GM19240 (cell line): ENCODE data around the gene PTS.
"Not testable (repeated sequence)": the region's sequence is repeated elsewhere in the genome, so short reads cannot be mapped to it uniquely, and the experiment has no call there.

Source experiments
- DNase-seq: peaks from one replicate; pipeline ENCODE4 v3.0.0; 2011; ENCODE audit warnings: low spot score; ENCODE audit not compliant: insufficient read length

PTS gene

DNA sequence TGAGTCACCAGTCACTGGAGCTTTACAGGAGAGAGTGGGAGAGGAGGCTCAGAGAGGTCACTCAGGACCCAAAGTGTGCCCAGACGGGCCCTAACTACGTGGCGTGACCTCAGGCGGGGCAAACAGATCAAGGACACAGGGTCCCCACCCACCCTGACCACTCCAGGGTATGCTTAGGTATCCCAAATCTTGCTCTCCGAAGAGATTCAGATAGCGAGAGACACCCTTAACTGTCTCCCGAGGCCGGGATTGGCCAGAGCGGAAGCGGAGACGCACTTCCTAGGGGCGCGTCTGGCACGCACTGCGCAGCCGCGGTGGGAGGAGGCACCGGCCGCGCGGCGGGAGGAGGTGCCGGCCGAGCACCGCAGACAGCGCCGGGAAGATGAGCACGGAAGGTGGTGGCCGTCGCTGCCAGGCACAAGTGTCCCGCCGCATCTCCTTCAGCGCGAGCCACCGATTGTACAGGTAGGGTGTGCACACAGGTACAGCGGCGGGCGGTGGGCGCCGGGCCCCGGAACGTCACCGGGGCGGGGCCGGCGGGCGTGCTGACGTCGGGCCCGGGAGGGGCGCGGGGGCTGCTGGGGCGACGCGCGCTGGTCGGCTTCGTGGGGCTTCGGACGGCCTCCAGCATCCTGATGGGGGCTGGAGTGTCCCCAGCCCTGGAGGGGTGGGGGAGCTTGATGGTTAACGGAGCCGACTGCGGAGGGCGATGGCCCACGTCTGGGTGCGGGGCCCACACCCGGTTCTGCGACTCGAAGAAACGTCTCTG, at the start of gene PTS:
Gene PTS, plus strand, starts transcription at position 367 of the 769 bp plus-strand sequence. Its CDS starts 16 bp downstream, at position 383.
- peak; percentile 90 for DNase-seq

- no peak for DNase-seq
Observed at GRCh38 chr11:112177589-112177988, 48.6 kb upstream of the PTS start.

DNA sequence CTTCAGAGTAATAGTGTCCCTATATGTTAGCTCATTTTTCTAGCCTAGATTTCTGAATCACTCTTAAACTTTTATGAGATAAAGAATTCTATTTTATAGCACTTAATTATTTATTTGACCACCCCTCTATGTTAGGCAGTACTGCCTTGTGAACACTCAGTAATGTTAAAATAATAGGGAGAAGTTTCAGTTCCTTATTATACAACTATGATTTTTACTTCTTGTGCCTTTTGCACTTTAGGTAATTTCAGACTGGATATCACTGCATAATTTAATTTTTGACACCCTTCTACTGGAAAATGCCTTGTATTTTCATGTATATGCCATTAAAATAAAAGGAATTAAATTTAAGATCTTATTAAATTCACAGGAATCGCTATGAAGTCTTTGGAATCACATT, 47.8 kb upstream of the PTS start:
- DNase-seq = no peak

GRCh38 chr11:112178936-112179335, 47.3 kb upstream of the PTS start:
- no peak for DNase-seq

DNA sequence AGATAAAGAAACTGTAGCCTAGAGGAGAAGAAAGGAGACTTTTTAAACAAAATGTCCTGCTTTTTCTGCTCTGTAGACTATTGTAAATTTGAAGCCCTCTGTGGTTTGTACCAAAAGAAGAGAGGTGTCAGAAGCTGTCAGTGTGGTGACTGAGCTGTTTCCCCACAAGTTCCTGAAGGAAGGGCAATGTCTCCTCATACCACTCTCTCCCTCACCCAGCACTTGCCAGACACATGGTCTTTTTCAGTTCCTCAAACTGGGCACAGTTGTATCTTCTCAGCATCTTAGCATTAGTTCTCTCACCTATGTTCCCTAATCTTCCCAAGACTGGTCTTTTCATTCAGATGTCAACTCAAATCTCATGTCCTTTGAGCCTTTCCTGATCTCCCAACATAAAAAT, 46.6 kb upstream of the PTS start:
- DNase-seq = no peak

- DNase-seq = no peak
Observed at GRCh38 chr11:112182867-112183266, 43.4 kb upstream of the PTS start.

DNA sequence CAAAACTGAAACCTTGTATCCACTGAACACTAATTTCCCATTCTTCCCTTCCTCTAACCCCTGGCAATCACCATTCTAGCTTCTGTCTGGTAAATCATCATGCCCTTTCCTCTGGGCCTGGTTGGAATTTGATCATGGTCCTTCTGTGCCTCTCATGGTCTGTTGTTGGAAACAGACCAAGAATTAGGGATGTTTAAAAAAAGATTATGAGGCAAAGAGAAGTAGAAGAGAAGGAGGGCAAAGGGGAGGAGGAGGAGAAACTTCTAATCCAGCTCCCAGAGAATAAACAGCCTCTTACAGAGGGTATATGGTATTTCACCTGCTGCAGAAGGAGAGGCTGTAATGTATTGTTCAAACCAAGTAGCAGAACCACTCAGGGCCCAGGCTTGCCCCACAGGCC, 40.3 kb upstream of the PTS start:
- no peak for DNase-seq

DNA sequence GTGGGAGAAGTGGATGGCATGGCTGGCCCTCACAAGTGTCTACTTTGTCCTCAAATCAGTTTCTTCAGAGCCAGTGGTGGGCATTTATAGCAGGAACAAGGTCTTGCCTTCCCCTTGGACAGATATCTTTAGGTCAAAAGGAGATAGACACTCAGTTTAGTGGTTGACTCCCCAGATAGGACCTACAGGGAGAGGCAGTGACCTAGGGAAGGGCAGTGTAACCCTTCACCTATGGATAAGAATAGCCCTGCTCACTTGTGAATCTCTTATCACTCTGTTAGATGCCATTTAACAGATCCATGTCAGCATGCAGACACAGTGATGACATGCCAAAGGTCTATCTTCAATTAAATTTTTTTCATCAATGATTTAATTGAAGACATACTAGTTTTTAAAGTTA, 39.9 kb upstream of the PTS start:
- DNase-seq = no peak

DNA sequence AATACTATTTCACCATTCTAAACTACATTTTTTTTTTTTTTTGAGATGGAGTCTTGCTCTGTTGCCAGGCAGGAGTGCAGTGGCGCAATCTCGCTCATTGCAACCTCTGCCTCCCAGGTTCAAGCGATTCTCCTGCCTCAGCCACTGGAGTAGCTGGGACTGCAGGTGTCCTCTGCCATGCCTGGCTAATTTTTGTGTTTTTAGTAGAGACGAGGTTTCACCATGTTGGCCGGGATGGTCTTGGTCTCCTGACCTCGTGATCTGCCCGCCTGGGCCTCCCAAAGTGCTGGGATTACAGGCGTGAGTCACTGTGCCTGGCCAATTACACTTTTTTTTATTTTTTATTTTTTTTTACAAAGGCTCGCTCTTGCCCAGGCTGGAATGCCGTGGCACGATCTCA, 31.1 kb upstream of the PTS start:
- not testable (repeated sequence) for DNase-seq

- DNase-seq = no peak
Observed at GRCh38 chr11:112195951-112196351, 30.3 kb upstream of the PTS start.

GRCh38 chr11:112196519-112197087, 29.6 kb upstream of the PTS start:
- DNase-seq = no peak

DNA sequence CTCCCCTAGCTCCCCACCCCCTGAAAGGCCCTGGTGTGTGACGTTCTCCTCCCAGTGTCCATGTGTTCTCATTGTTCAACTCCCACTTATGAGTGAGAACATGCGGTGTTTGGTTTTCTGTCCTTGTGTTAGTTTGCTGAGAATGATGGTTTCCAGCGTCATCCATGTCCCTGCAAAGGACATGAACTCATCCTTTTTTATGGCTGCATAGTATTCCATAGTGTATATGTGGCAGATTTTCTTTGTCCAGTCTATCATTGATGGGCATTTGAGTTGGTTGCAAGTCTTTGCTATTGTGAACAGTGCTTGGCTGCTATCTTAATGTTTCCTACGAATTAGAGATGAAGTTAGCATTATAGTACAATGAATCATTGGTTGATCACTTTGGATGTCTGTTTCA, 27.1 kb upstream of the PTS start:
- DNase-seq = not testable (repeated sequence)

DNA sequence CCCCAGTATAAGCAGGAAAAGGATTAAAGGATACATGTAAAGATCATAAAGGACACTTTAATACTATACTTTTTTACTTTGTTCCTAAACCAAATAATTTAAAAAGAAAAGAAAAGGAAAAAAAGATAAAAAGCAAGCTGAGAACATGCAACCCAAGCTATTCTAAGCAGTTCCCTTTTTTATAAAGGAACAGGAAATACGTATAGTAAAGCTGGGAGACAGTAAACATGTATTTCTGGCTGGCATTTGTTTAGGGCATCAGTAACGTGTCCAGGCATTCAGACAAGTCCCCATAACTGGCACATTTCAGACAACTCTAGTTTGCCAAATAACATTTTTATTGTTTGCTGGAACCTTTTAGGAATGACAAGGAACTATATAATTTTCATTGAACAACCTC, 26.0 kb upstream of the PTS start:
- no peak for DNase-seq

- DNase-seq = no peak
Observed at GRCh38 chr11:112206071-112206470, 20.2 kb upstream of the PTS start.

GRCh38 chr11:112210890-112211289, 15.3 kb upstream of the PTS start:
- DNase-seq = no peak

- DNase-seq = no peak
Observed at GRCh38 chr11:112211536-112211935, 14.7 kb upstream of the PTS start.

GRCh38 chr11:112212290-112212689, 13.9 kb upstream of the PTS start:
- no peak for DNase-seq

DNA sequence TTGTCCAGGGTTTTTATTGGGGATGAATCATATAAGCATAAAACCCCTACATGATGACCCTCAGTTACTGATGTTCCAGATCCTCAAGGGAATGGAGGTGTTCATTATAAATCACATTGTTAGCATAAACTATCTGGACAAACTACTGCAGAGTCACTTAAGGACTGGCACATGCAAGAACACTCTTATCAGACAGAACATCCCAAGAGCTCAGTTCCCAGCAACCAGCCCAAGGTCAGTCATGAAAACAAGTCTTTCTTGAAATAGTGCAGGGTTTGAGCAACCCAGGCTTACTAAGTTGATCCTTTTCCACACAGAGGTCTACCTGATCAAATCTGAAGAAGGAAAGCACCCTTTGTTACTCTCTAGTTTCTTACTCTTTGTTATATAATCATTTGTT, 13.5 kb upstream of the PTS start:
- DNase-seq = no peak

DNA sequence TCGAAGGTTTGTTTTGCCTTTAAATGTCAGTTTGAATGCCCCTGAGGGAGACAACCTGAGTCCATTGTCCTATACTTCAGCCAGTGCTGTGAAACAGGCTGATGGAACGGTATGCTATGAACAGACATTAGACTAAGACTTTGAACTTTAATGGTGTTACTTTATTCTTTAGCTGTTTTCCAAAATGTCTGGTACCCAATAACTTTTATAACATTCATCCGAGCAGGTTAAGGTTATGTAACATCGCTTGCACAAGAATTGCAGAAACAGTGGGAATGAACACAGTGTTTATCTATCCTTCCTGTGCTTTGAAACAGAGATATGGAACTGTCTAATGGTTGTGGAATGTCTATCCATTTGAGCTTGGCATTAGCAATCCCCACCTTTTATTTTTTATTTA, 12.5 kb upstream of the PTS start:
- no peak for DNase-seq

- no peak for DNase-seq
Observed at GRCh38 chr11:112215621-112216020, 10.6 kb upstream of the PTS start.

DNA sequence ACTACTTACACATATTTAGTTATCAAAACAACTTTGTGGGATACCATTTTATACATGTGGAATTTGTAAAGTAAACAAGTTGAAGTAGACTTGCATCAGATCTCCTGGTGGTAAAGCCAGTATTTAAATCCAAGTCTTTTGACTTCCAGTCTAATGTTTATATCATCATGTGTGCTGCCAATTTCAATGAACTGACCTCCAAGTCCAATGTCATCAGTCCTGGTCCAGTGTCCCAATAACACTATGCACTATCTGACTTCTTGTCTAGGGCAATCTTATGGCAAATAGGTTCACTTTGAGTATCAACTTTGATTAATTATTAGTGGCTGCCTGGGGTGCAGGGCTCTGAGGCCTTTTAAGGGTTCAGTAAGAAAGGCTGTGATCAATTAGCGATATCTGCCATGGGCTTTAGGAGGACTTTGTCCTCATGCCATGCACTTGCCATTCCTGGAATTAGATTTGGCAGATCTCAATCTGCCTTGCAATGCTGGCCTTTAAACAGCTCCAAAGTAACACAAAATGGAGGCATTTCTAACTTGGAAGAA, 9.6 kb upstream of the PTS start:
- DNase-seq = no peak

DNA sequence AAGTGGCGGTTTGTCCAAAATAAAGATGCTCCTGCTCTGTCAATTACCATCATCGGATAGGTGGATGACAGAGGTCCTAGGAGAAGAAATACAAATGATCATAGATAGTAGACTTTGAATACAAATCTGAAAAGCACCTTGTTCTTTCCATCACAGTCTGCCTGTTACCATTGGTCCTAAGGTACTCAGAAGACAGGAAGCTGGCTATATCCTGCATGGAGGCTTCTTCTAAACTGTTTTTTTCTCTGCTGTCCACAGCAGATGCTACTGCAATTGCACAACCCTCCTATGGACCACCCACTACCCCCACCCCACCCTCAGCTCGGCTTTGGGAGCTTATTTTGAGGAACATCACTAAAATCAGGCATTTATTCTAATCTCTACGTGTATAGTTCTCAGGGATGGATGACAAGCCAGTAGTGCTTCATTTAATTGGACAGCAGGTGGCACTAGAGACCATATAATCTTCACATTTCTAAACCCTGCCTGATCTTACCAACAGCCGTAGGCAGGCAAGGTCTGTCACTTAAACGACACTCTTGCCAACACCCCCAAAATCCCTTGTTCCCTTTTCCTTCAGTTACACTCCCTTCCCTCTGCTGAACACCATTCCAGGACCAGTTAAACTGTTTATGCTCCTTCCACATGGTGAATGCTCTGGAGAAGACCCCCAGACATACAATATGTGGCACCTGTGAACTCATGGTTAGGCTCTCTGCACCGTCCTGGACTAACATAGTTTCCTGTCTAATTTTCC, 6.6 kb upstream of the PTS start:
- DNase-seq = peak; percentile 14
